B cell (primary cell): ENCODE measurements around the gene FOXN3. TPM values are rescaled to one million over a fixed set of nuclear protein-coding genes. Genes with fewer than 3 reads are reported as not detected.
"Not testable (repeated sequence)": the region's sequence is repeated elsewhere in the genome, so short reads cannot be mapped to it uniquely, and the experiment has no call there.

Experiments
- ATAC-seq: fragments of 200-7000 bp; cut with Tn5 transposase; one replicate; pipeline ENCODE4 v1.10.0; 2021; ENCODE audit warnings: low read depth, mild to moderate bottlenecking, moderate number of reproducible peaks, moderate library complexity
- CTCF ChIA-PET: fragments of 350-600 bp; sonication (Branson Sonifier 250); formaldehyde crosslinking; loops from one replicate; lab custom pipeline; 2021; ENCODE audit warnings: antibody characterized with exemption, inconsistent platforms; lab: Charles Lee
- POLR2A ChIA-PET: fragments of 350-600 bp; sonication (Branson Sonifier 250); formaldehyde crosslinking; loops from one replicate; lab custom pipeline; 2021; ENCODE audit warnings: antibody characterized with exemption; lab: Charles Lee
- DNase-seq: peaks from one replicate; pipeline ENCODE4 v3.0.0; 2013
- H2AFZ ChIP-seq: 2 replicates; pipeline ENCODE4 v1.6.1; 2012; ENCODE audit warnings: mild to moderate bottlenecking, low read depth, low read length; ENCODE audit not compliant: insufficient read depth, poor library complexity, severe bottlenecking
- H3K27ac ChIP-seq, 2 donors: 1 replicate in 1 of 2; 2 replicates in 1 of 2; pipeline ENCODE4 v1.5.1; 2012 to 2013; ENCODE audit warnings: low read length in 2 of 2, mild to moderate bottlenecking in 2 of 2, moderate library complexity in 1 of 2
- H3K27me3 ChIP-seq, 4 experiments: fragments of 200-600 bp in 1 of 4; sonication (generic) in 1 of 4; replicated peaks in 1 of 4; 1 replicate in 2 of 4; 2 replicates in 2 of 4; pipeline versions ENCODE4 v1.6.1 to v1.7.0; 2013 to 2016; ENCODE audit warnings: low read length in 3 of 4, mild to moderate bottlenecking in 2 of 4, mixed read lengths in 1 of 4, moderate library complexity in 1 of 4; ENCODE audit not compliant: insufficient read depth in 4 of 4, control insufficient read depth in 3 of 4; ENCODE audit errors: control extremely low read depth in 1 of 4
- H3K36me3 ChIP-seq, 2 experiments: replicated peaks in 1 of 2; 1 replicate in 1 of 2; 2 replicates in 1 of 2; pipeline versions ENCODE4 v1.6.1 to v1.7.1; 2013; ENCODE audit warnings: low read length in 1 of 2; ENCODE audit not compliant: insufficient read depth in 2 of 2, control insufficient read depth in 1 of 2; ENCODE audit errors: control extremely low read depth in 1 of 2, extremely low read depth in 1 of 2
- H3K4me1 ChIP-seq, 2 donors: fragments of 200-600 bp in 1 of 2; sonication (generic) in 1 of 2; 1 replicate in 1 of 2; 2 replicates in 1 of 2; pipeline versions ENCODE4 v1.5.1 to v1.6.1; 2013 to 2017; ENCODE audit warnings: low read length in 2 of 2; ENCODE audit not compliant: control insufficient read depth in 2 of 2, insufficient read depth in 2 of 2
- H3K4me2 ChIP-seq: replicated peaks from 2 replicates; pipeline ENCODE3; 2012; ENCODE audit warnings: mild to moderate bottlenecking, low read depth, low read length; ENCODE audit not compliant: poor library complexity, severe bottlenecking
- H3K4me3 ChIP-seq, 5 experiments: fragments of 200-600 bp in 1 of 5; sonication (generic) in 1 of 5; 1 replicate in 3 of 5; 2 replicates in 2 of 5; pipeline versions ENCODE4 v1.5.1 to v1.7.0; 2011 to 2016; ENCODE audit warnings: low read length in 4 of 5, mild to moderate bottlenecking in 4 of 5, low read depth in 2 of 5, control low read depth in 1 of 5, moderate library complexity in 1 of 5; ENCODE audit not compliant: insufficient read depth in 1 of 5; ENCODE audit errors: control extremely low read depth in 1 of 5, extremely low read depth in 1 of 5
- H3K79me2 ChIP-seq: fragments of 200-600 bp; sonication (generic); one replicate; pipeline ENCODE4 v1.6.0; 2016; ENCODE audit warnings: low read length; ENCODE audit not compliant: control insufficient read depth, insufficient read depth
- H3K9ac ChIP-seq: fragments of 200-600 bp; sonication (generic); 2 replicates; pipeline ENCODE4 v1.6.1; 2017; ENCODE audit warnings: mild to moderate bottlenecking, low read length, moderate library complexity
- H3K9me3 ChIP-seq, 3 donors: one replicate each; pipeline versions ENCODE4 v1.6.1 to v1.7.1; 2013; ENCODE audit warnings: low read length in 2 of 3; ENCODE audit not compliant: control insufficient read depth in 2 of 3, insufficient read depth in 1 of 3; ENCODE audit errors: control extremely low read depth in 1 of 3
- H4K20me1 ChIP-seq: 2 replicates; pipeline ENCODE4 v1.6.0; 2012; ENCODE audit warnings: mild to moderate bottlenecking, low read length; ENCODE audit not compliant: insufficient read depth, control insufficient read depth, poor library complexity, severe bottlenecking
- H3K27ac Mint-ChIP-seq: one replicate; pipeline ENCODE4 v1.8.0; 2021; ENCODE audit warnings: mixed read lengths
- H3K27me3 Mint-ChIP-seq: one replicate; pipeline ENCODE4 v1.8.0; 2021; ENCODE audit warnings: mixed read lengths
- H3K4me1 Mint-ChIP-seq: one replicate; pipeline ENCODE4 v1.8.0; 2021; ENCODE audit warnings: mixed read lengths
- H3K4me3 Mint-ChIP-seq: one replicate; pipeline ENCODE4 v1.8.0; 2021; ENCODE audit warnings: mixed read lengths
- H3K9me3 Mint-ChIP-seq: one replicate; pipeline ENCODE4 v1.8.0; 2022; ENCODE audit warnings: mixed read lengths; ENCODE audit not compliant: insufficient read depth
- CTCF ChIP-seq: fragments of 200-600 bp; IDR thresholded peaks from one replicate; pipeline ENCODE4 v1.8.0; 2022; ENCODE audit warnings: antibody characterized with exemption, mild to moderate bottlenecking
- EZH2 ChIP-seq: IDR thresholded peaks from 2 replicates; pipeline ENCODE4 v1.6.1; 2012; ENCODE audit warnings: borderline replicate concordance, low read depth, mild to moderate bottlenecking, moderate library complexity, low read length; ENCODE audit not compliant: insufficient read depth, poor library complexity, severe bottlenecking
- WGBS: methylation state at CpG from one replicate; pipeline ENCODE4 v1.1.5; 2013; ENCODE audit warnings: missing lambda C conversion rate; ENCODE audit not compliant: insufficient coverage; 5-methylcytosine and 5-hydroxymethylcytosine counted together
- intact Hi-C: fragments of 100-400 bp; cut with micrococcal nuclease; formaldehyde crosslinking; loops from one replicate; pipeline ENCODE4 v1.10.0; 2022
- polyA plus RNA-seq: library from polyadenylated mRNA; depleted of rRNA; stranded (reverse); fragments of >200 nt; gene quantifications from 2 replicates; pipeline ENCODE4 v1.2.3, GENCODE V29; 2012
- total RNA-seq, 2 donors: library from RNA; stranded (reverse); fragments of 120-200 nt in 1 of 2; gene quantifications; 1 replicate in 1 of 2; 2 replicates in 1 of 2; pipeline versions ENCODE4 v1.2.3 to v1.2.4, GENCODE V29; 2013 to 2022

Gene FOXN3
- total and polyA plus RNA-seq, 2 donors (not counting 1 experiment from before 2014, with no cell fraction given): 80.6 to 98.2 TPM

- Mint-ChIP-seq H3K27ac (no peak overlapping the region), H3K4me3 (no peak overlapping the region), H3K9me3 (no peaks in the 10 kb centered on the region), H3K4me1 (peaks cover 19% of the 10 kb centered on the region), H3K27me3 (no peaks in the 10 kb centered on the region)
- H2AFZ ChIP-seq: no peak overlapping the region
- peaks cover 40% of the 10 kb centered on the region for H4K20me1 ChIP-seq
- no peak overlapping the region for H3K27ac ChIP-seq
- ATAC-seq (no peak), DNase-seq (no peak)
- no peak overlapping the region for H3K9ac ChIP-seq
- POLR2A ChIA-PET: no interaction called here
- no peaks in the 10 kb centered on the region for H3K27me3 ChIP-seq
- H3K4me2 ChIP-seq: no peak overlapping the region
- TF ChIP-seq EZH2 (no peak), CTCF (no peak)
- peaks cover 0 to 19% of the 10 kb centered on the region in 2 experiments for H3K36me3 ChIP-seq
- intact Hi-C loops: no loop called here
- no peak overlapping the region for H3K4me3 ChIP-seq
- H3K4me1 ChIP-seq: peaks cover 0 to 6% of the 10 kb centered on the region in 2 donors
- peaks cover 0 to 7% (median 0%) of the 10 kb centered on the region in 3 donors for H3K9me3 ChIP-seq
- WGBS: 90% methylated on average over 2 of the region's 3 CpGs
- peaks cover 87% of the 10 kb centered on the region for H3K79me2 ChIP-seq
- CTCF ChIA-PET: no interaction called here
Measured at GRCh38 chr14:89251061-89251460, 166.0 kb downstream of the FOXN3 start.

GRCh38 chr14:89250655-89250975, 166.4 kb downstream of the FOXN3 start:
- H3K9me3 ChIP-seq, DNase-seq, H3K27me3 Mint-ChIP-seq, CTCF ChIA-PET, ATAC-seq, H3K4me1 ChIP-seq, POLR2A ChIA-PET, intact Hi-C loops, H3K27me3 ChIP-seq, H3K4me3 Mint-ChIP-seq, H3K4me2 ChIP-seq, H3K4me3 ChIP-seq, H3K9ac ChIP-seq, H3K27ac Mint-ChIP-seq, H3K27ac ChIP-seq, H2AFZ ChIP-seq, H3K9me3 Mint-ChIP-seq: not testable (repeated sequence)
- peaks cover 87% of the 10 kb centered on the region for H3K79me2 ChIP-seq
- WGBS: no CpG with 5 or more reads among the region's 4 CpGs
- peaks cover 35% of the 10 kb centered on the region for H4K20me1 ChIP-seq
- H3K4me1 Mint-ChIP-seq: peaks cover 19% of the 10 kb centered on the region
- peaks cover 0 to 16% of the 10 kb centered on the region in 2 experiments for H3K36me3 ChIP-seq
